HG03571 (cell line): ENCODE data around the gene MACROH2A1.

Experiments
- ATAC-seq: cut with Tn5 transposase; IDR thresholded peaks from one replicate; pipeline ENCODE4 v1.9.1; 2021; ENCODE audit not compliant: unreplicated experiment

MACROH2A1 gene

DNA sequence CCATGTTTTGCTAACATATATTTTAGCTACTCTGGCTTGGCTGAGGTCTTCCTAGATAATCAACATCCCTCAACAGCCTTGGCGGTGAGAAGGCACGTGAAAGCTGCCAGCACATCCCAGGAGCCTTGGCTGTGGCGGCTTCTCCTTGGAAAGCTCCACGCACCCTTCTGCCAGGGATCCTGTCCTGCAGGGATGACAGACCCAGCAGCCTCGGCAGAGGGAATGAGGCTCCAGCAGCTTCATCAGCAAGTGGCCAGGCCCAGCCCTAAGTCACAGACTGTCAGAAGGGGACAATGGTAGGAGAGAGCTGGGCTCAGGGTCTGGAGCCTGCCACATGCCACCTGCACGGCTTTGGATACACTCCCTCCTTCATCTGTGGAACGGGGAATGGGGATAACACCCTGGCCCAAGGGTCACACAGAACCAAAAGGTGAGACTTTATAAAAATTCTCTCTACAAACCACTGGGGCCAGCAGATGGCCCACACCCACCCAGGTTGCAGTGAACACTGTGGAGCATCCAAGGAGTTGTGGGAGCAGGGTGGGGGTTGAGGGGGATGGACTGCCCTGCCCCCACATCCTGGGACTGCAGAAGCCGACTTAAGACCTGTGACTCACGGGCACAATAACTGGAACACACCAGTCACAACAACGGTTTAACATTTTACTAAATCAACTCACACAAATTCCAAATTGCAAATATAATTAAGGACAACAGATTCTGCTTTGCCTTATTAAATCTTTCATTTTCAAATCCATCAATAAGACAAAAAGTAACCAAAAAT, 65.1 kb downstream of the MACROH2A1 start:
- ATAC-seq = no peak

- ATAC-seq = no peak
Observed at GRCh38 chr5:135332519-135333150, 66.4 kb downstream of the MACROH2A1 start.

- ATAC-seq = no peak
Observed at GRCh38 chr5:135331612-135332011, 67.4 kb downstream of the MACROH2A1 start.

DNA sequence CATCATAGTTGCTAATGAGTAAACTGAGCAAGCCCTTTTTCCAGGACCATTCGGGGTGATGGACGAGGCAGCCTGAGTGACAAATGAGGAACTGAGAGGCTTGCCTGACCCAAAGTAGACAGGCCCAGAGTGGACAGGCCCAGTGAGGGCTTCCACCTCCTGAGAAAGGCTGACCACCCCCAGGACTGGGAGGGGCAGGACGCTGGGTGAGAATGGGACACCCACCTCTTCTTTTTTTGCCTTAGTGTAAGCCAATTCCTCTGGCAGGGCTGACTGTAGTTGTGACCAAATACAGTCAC, 68.3 kb downstream of the MACROH2A1 start:
- no peak for ATAC-seq

DNA sequence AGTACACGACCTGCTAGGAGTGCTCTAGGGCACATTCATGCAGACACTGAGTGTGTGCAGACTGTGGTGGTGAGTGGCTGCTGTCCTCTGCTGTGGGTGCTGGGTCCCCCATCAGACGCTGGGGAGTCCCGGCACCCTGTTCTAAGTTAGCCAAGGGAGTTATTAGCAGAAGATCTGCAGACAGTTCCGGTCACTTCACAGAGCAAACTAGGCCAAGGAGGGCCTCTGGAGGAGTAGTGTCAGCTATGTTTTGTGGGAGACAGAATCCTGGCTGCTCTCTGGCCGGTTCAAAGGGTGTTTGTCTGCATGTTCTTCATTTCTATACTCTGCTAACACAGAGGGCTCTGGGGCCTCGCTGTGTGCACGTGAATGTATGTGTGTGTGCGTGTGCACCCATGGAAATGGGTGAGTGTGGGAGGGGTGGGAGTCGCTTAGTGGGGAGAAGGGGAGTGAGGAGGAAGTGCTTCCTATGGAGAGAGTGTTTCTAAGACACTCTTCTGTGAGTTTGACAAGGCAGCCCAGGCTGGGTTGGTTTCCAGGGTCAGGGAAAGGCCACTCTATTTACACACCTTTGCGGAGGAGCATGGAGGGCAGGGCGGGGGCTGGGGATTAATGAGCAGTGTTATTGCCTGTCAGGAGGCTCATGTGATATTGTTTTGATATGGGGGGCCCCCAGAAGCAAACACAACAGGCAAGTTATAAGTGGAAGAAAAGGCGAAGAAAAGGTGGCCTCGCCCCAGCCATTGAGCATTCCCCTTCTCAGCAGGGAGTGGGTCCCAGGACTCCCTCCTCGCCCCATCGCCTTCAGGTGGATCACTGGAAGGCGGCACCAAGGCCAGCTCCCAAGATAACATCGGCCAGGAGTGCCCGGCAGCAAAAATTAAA, 68.9 kb downstream of the MACROH2A1 start:
- ATAC-seq = no peak

DNA sequence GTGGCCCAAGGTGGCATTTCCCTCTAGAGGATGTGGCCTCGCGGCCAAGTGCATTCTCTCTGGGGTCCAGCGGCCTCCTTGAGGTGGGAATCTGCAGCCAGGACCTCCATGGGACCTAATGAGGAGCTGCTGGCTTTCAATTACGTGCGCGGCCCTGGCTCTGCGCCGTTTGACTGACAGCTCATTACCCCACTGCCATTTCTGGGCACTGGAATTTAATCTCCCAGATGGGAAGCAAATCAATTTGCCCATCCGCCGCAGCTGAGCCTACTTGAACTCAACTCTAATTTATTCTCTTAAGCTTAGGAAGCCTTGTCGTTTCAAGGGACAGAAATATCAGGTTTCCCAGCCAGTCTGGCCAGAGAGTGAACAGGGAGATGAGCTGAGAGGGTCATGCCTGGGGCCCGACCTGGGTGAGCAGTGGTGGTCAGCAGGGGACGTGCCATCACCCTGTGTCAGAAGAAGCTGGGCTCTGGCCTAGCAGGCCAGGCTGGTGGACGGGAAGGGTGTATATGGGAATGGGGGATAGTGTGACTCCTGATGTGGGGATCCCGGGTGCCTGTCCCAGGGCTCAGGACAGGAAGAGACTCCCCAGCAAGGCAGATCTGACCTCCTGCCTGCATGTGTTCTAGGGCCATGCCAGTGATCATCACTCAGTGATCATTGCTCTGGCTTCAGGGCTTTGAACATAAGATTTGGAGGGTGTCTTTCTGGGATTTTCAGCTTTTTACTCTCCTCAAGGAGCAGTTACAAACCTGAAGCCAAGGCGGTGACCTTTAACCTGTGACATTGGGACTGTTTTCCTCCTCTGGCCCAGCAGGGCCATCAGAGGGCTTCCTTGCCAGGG, 69.7 kb downstream of the MACROH2A1 start:
- ATAC-seq = no peak

- no peak for ATAC-seq
Observed at GRCh38 chr5:135328128-135328687, 70.8 kb downstream of the MACROH2A1 start.

- ATAC-seq = no peak
Observed at GRCh38 chr5:135327429-135328127, 71.5 kb downstream of the MACROH2A1 start.

DNA sequence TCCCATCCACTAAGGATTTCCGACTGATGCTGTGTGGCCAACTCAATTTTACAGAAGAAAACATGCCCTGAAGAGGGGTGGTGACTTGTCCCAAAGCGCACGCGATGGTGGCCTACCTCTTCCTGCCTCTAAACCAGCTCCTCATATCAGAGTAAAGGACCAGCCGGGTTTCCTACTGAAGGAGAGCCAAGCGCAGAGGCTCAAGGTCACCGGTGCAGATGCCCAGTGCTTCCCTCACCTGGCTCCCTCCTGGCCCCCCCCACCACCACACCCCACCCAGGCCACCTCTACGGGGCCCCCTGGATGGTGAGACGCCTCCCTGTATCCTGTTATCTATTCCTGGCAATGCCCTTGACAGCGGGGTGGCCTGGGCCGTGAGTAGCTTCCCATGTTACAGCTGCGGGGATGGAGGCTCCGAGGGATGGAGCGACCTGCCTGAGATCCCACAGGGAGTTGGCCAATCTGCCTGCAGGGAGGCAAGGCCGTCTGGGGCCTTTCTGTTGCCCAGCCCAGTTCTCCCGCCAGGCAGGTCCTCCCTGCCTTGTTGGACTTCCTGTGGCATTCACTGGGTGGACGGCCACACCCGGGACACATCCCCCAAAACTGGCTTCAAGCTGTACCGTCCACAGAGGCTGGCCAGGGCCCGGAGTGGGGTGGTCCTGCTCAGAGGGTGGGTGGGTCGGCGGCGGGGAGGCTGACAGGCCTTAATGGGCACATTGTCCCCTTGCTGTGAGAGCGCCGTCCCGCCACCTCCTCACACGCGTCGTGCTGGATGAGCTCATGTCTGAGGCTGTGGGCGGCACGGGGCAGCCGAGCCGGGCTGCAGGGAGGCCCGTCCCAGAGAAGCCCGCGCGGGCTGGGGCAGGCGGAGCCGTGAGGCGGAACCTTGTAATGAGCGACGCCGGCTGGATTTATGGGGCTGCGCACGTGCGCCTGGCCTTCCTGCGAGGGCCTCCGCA, 72.5 kb downstream of the MACROH2A1 start:
- no peak for ATAC-seq

- no peak for ATAC-seq
Observed at GRCh38 chr5:135324897-135325650, 74.0 kb downstream of the MACROH2A1 start.

GRCh38 chr5:135324160-135324559, 74.9 kb downstream of the MACROH2A1 start:
- ATAC-seq = no peak

DNA sequence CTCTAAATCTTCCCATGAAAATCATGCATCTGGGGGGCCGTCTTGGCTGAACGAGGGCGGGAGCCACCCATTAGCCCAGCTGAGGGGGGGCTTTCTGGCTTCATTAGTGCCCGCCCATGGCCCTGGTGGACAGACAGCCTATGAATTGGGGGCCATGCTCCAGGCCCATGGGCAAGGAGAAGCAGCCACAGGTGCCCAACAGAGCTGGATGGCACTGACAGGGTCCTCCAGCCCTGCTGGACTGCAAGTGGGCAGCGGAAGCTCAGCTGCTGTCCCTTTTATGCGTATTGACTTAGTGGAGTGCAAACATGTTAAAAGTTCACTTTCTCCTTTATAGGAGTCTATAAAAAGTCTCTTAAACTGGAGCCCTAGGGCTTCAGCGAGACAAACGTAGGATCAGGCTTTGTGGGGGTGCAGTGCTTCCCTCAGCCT, 75.3 kb downstream of the MACROH2A1 start:
- ATAC-seq = no peak

DNA sequence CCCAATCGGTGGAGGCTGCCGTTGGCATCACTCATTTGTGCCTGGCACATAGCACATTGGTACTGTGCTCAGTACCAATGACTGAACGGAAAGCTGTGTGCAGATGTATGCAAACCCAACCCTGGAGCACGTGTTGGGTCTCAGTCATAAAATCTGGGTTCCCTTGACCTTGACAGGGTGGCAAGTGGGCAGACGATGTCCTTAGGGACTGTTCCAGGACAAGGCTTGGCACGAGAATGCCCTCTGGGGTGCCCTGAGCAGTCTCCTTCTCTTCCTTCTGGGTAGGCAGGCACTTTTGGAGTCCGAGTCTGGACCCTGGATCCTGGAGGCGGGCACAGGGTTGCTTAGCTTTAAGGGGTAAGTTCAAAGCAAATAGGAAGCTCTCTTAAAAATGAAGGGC, 75.8 kb downstream of the MACROH2A1 start:
- ATAC-seq = no peak

GRCh38 chr5:135322744-135323143, 76.3 kb downstream of the MACROH2A1 start:
- no peak for ATAC-seq

DNA sequence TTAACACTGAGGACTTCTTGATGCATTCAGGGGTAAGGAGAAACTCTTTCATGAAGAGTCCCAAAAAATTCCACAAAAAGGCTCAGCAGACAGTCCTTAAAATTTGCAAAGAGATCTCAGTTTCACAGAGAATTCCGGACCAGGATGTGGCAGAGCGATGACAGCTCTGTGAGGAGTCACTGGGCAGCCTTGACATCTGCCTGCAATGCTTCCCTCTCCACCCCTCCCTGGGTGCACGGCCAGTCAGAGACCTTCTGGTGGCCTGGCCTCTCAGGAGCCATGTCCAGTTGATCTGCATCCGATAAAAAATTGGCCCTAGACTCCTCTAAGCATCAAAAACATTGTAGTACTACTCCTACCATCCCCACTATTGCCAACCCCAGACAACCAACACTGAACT, 76.8 kb downstream of the MACROH2A1 start:
- no peak for ATAC-seq

DNA sequence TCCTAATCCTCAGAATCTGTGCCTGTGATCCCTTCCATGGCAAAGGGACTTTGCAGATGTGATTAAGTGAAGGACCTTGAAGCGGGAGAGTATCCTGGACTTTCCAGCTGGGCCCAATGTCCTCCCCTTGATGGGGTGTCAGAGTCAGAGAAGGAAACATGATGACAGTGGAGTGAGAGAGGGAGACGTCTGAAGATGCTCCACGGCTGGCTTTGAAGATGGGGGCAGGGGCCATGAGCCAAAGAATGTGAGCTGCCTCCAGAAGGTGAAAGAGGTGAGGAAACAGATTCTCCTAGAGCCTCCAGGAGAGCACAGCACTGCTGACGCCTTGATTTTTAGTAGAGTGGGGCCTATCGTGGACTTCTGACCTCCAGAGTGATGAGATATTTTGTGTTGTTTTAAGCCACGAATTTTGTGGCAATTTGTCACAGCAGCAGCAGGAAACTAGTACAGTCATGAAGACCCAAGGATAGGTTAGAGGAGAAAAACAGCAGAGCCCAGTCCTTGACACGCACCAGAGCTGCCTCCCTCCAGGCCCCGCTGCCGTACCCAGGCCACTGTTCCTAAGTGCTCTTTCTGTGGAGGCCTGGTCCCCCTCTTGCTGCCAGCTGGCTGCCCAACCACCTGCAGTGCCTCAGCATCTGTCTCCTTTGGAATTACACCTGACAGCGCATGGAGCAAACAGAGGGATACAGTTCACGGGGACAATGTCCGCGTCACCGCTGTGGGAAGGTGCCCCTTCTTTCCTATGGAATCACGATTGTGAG, 78.1 kb downstream of the MACROH2A1 start:
- no peak for ATAC-seq

GRCh38 chr5:135319928-135320606, 79.0 kb downstream of the MACROH2A1 start:
- no peak for ATAC-seq
